MCF 10A (cell line): ENCODE measurements around the gene NIT1. TPM values are rescaled to one million over a fixed set of nuclear protein-coding genes. Genes with fewer than 3 reads are reported as not detected.

ENCODE experiments used
- BruUV-seq: library from RNA; stranded (reverse); fragments of 400-500 nt; replicated peaks from 2 replicates; lab custom pipeline; 2021; lab: Mats Ljungman, UMichigan
- CTCF ChIA-PET: fragments of 300-600 bp; sonication (Branson Sonifier 250); formaldehyde crosslinking; extraction: SDS; loops from one replicate; lab custom pipeline; 2021; ENCODE audit warnings: antibody characterized with exemption, inconsistent platforms; lab: Yijun Ruan, JAX
- POLR2A ChIA-PET: fragments of 300-600, 350-650 bp; sonication (Branson Sonifier 250); formaldehyde crosslinking; extraction: SDS; loops from one replicate; lab custom pipeline; 2020; ENCODE audit warnings: antibody characterized with exemption, inconsistent platforms; lab: Yijun Ruan, JAX
- DNase-seq: peaks from one replicate; pipeline ENCODE4 v3.0.0-alpha.2; 2018; ENCODE audit not compliant: unreplicated experiment
- H3K27ac Mint-ChIP-seq: one replicate; pipeline ENCODE4 v1.8.0; 2022; ENCODE audit warnings: mild to moderate bottlenecking, low read depth, mixed read lengths; ENCODE audit not compliant: unreplicated experiment
- H3K27me3 Mint-ChIP-seq: one replicate; pipeline ENCODE4 v1.8.0; 2022; ENCODE audit warnings: mixed read lengths; ENCODE audit not compliant: insufficient read depth, unreplicated experiment
- H3K36me3 Mint-ChIP-seq: one replicate; pipeline ENCODE4 v1.8.0; 2022; ENCODE audit warnings: mild to moderate bottlenecking, moderate library complexity, mixed read lengths; ENCODE audit not compliant: insufficient read depth, unreplicated experiment
- H3K4me1 Mint-ChIP-seq: one replicate; pipeline ENCODE4 v1.8.0; 2022; ENCODE audit warnings: mixed read lengths; ENCODE audit not compliant: insufficient read depth, unreplicated experiment
- H3K4me3 Mint-ChIP-seq: one replicate; pipeline ENCODE4 v1.8.0; 2022; ENCODE audit warnings: mild to moderate bottlenecking, moderate library complexity, mixed read lengths; ENCODE audit not compliant: unreplicated experiment
- H3K9me3 Mint-ChIP-seq: one replicate; pipeline ENCODE4 v1.8.0; 2022; ENCODE audit warnings: mixed read lengths; ENCODE audit not compliant: unreplicated experiment
- CTCF ChIP-seq: fragments of 200-600 bp; IDR thresholded peaks from one replicate; pipeline ENCODE4 v1.8.0; 2022; ENCODE audit warnings: antibody characterized with exemption, mild to moderate bottlenecking; ENCODE audit not compliant: unreplicated experiment
- intact Hi-C: fragments of 100-400 bp; cut with micrococcal nuclease; formaldehyde crosslinking; loops from 2 replicates; pipeline ENCODE4 v1.14.1; 2022
- total RNA-seq: library from RNA; stranded (reverse); gene quantifications from 2 replicates; pipeline ENCODE4 v1.2.3, GENCODE V29; 2022

Gene NIT1
- total RNA-seq, 1 experiment from 2014 or later: 73.4 TPM

GRCh38 chr1:161159913-161160243 is 42.0 kb downstream of the NIT1 start:
- POLR2A ChIA-PET: interaction anchor here (0.7 to 3.5 kb wide), 3 partner anchors 21 to 43 kb away, joined by 3 to 20 read pairs (median 13); partner anchors contain the start of genes NDUFS2, NIT1 and PFDN2
- BruUV-seq: no TSS peak
- intact Hi-C loops: no loop called here

GRCh38 chr1:161160671-161161145 is 42.8 kb downstream of the NIT1 start:
- H3K27ac Mint-ChIP-seq: no peak overlapping the region
- H3K4me3 Mint-ChIP-seq: peak overlapping the region; percentile 87
- H3K4me1 Mint-ChIP-seq: peaks cover 45% of the 10 kb centered on the region
- TF ChIP-seq CTCF: no peak
- BruUV-seq: no TSS peak
- DNase-seq: no peak
- no peaks in the 10 kb centered on the region for H3K27me3 Mint-ChIP-seq
- no peaks in the 10 kb centered on the region for H3K9me3 Mint-ChIP-seq
- peaks cover 66% of the 10 kb centered on the region for H3K36me3 Mint-ChIP-seq
- intact Hi-C loops: no loop called here
- ChIA-PET POLR2A (interaction anchor here (0.8 kb wide), 2 partner anchors 41 to 153 kb away, joined by 3 to 4 read pairs; partner anchors contain the start of genes NDUFS2 and SDHC), CTCF (interaction anchor here (0.6 to 0.7 kb wide), 2 partner anchors 150 to 1963 kb away, joined by 3 to 4 read pairs; no protein-coding TSS in a partner anchor)

More at GRCh38 chr1:161159913-161160243, 42.0 kb downstream of the NIT1 start:
- DNase-seq: no peak
- peak overlapping the region; percentile 87 for H3K4me3 Mint-ChIP-seq
- peaks cover 58% of the 10 kb centered on the region for H3K36me3 Mint-ChIP-seq
- no peaks in the 10 kb centered on the region for H3K9me3 Mint-ChIP-seq
- H3K27ac Mint-ChIP-seq: peak overlapping the region; percentile 94
- CTCF ChIA-PET: interaction anchor here (0.6 kb wide), 1 partner anchor 151 kb away, joined by 4 read pairs; no protein-coding TSS in a partner anchor
- H3K27me3 Mint-ChIP-seq: no peaks in the 10 kb centered on the region
- H3K4me1 Mint-ChIP-seq: peaks cover 45% of the 10 kb centered on the region
- no peak for TF ChIP-seq CTCF

DNA sequence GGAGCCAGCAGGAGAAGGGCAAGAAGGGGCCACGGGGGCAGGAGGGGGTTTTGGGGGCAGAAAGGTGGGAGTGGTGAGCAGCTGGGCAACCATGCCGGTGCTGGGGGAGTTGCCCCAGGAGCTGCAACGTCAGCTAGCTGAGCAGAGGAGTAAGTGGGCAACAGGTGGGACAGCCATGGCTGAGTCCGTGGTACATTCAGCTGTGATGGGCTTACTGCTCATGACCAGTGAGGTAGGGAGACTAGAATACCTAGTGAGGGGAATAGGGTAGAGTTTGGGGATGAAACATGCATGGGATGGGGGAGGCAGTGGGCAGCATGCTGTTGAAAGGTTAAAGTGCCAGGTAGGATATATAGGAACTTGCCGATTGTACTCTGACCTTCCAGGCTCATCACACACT is 43.7 kb downstream of the NIT1 start:
- DNase-seq: no peak
- H3K27me3 Mint-ChIP-seq: no peaks in the 10 kb centered on the region
- CTCF ChIA-PET: interaction anchor here (0.6 to 1.3 kb wide), 6 partner anchors 14 to 220 kb away, joined by 3 read pairs; no protein-coding TSS in a partner anchor
- intact Hi-C loops: no loop called here
- TF ChIP-seq CTCF: no peak
- no TSS peak for BruUV-seq
- POLR2A ChIA-PET: interaction anchor here (0.6 to 1.5 kb wide), 4 partner anchors 8 to 696 kb away, joined by 3 to 7 read pairs (median 4); partner anchors contain the start of genes B4GALT3, NDUFS2 and UFC1
- peaks cover 68% of the 10 kb centered on the region for H3K36me3 Mint-ChIP-seq
- H3K27ac Mint-ChIP-seq: peak overlapping the region; percentile 25
- peaks cover 53% of the 10 kb centered on the region for H3K4me1 Mint-ChIP-seq
- no peak overlapping the region for H3K4me3 Mint-ChIP-seq
- no peaks in the 10 kb centered on the region for H3K9me3 Mint-ChIP-seq

DNA sequence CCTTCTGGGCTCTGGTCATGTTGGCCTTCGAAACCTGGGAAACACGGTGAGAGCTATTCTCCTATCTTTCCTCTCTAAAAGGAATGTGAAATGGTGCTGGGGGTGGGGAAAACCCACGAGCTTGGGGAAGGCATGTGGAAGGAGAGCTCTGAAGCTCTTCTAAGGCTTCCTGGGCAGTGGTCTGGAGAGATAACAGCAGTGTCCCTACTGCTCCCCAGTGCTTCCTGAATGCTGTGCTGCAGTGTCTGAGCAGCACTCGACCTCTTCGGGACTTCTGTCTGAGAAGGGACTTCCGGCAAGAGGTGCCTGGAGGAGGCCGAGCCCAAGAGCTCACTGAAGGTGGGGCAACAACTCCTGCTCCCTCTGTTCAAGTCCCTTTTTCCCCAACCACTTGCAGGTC is 44.1 kb downstream of the NIT1 start:
- POLR2A ChIA-PET: interaction anchor here (0.6 to 1.5 kb wide), 3 partner anchors 8 to 696 kb away, joined by 3 to 7 read pairs (median 6); partner anchors contain the start of genes B4GALT3 and UFC1
- BruUV-seq: no TSS peak
- intact Hi-C loops: no loop called here
- DNase-seq: no peak
- H3K27me3 Mint-ChIP-seq: no peaks in the 10 kb centered on the region
- peaks cover 64% of the 10 kb centered on the region for H3K36me3 Mint-ChIP-seq
- no peak overlapping the region for H3K4me3 Mint-ChIP-seq
- peaks cover 56% of the 10 kb centered on the region for H3K4me1 Mint-ChIP-seq
- TF ChIP-seq CTCF: no peak
- H3K27ac Mint-ChIP-seq: peak overlapping the region; percentile 72
- CTCF ChIA-PET: interaction anchor here (0.6 to 1.3 kb wide), 7 partner anchors 14 to 220 kb away, joined by 3 read pairs; no protein-coding TSS in a partner anchor
- H3K9me3 Mint-ChIP-seq: no peaks in the 10 kb centered on the region
